ENCODE data around the gene ATP2A3. TPM values are rescaled to one million over a fixed set of nuclear protein-coding genes. Genes with fewer than 3 reads are reported as not detected.
A peak's percentile ranks its signal among the peaks of the same experiment; 100 is the strongest.

Gene ATP2A3
- total RNA-seq, 4 donors from 2014 or later, result 142 to 300 (median 208) TPM

GRCh38 chr17:3986939-3987335 is 22.7 kb upstream of the ATP2A3 start:
- Histone ChIP-seq H3K9me3 (no peaks in the 10 kb centered on the region), H3K4me3 (no peak overlapping the region), H3K27me3 (no peaks in the 10 kb centered on the region), H3K27ac (no peak overlapping the region), H3K36me3 (no peaks in the 10 kb centered on the region), H3K4me1 (peaks cover 0 to 17% (median 4%) of the 10 kb centered on the region in 4 donors)
- WGBS, 2 donors (ENCODE audit: low coverage in 1 of 2), result 88 to 100% methylated on average over 2 to 8 of the region's 8 CpGs
- no peak for DNase-seq
- in situ Hi-C loops (cut with MboI; ENCODE audit: low pct_ligation_motif_present in 1 of 4, low pct_unique_long_range_greater_than_20kb in 1 of 4, low sequenced_read_pairs in 3 of 4) (no loop called here), intact Hi-C loops (cut with DNase I; ENCODE audit: low total_unique reads) (loop anchor here (5.0 kb wide), 1 partner anchor 1620 kb away; no protein-coding TSS in a partner anchor)
- TF ChIP-seq POLR2AphosphoS5 (IDR thresholded peaks at IDR 0.05), result no peak
- no peak for TF ChIP-seq EP300 (IDR thresholded peaks at IDR 0.05; ENCODE audit: low read depth)
- no peak for TF ChIP-seq CTCF (IDR thresholded peaks at IDR 0.05)
- TF ChIP-seq POLR2A (IDR thresholded peaks at IDR 0.05), result no peak

- no peaks in the 10 kb centered on the region for H3K36me3 ChIP-seq
- WGBS, 2 donors (ENCODE audit: low coverage in 1 of 2), result 58 to 60% methylated on average over 4 to 16 of the region's 16 CpGs
- peaks cover 0 to 17% (median 4%) of the 10 kb centered on the region in 4 donors for H3K4me1 ChIP-seq
- no peak for TF ChIP-seq CTCF (IDR thresholded peaks at IDR 0.05)
- TF ChIP-seq POLR2AphosphoS5 (IDR thresholded peaks at IDR 0.05), result no peak
- TF ChIP-seq POLR2A (IDR thresholded peaks at IDR 0.05), result no peak
- TF ChIP-seq EP300 (IDR thresholded peaks at IDR 0.05; ENCODE audit: low read depth), result no peak
- in situ Hi-C loops (cut with MboI; ENCODE audit: low pct_ligation_motif_present in 1 of 4, low pct_unique_long_range_greater_than_20kb in 1 of 4, low sequenced_read_pairs in 3 of 4) (no loop called here), intact Hi-C loops (cut with DNase I; ENCODE audit: low total_unique reads) (loop anchor here (5.0 kb wide), 1 partner anchor 1621 kb away; no protein-coding TSS in a partner anchor)
- no peaks in the 10 kb centered on the region for H3K27me3 ChIP-seq
- no peaks in the 10 kb centered on the region for H3K9me3 ChIP-seq
- no peak for DNase-seq
- no peak overlapping the region for H3K27ac ChIP-seq
- H3K4me3 ChIP-seq, result no peak overlapping the region
Observed at GRCh38 chr17:3986270-3986938, 22.2 kb upstream of the ATP2A3 start.

GRCh38 chr17:3985846-3986245 is 21.6 kb upstream of the ATP2A3 start:
- 32 to 75% methylated on average over 4 to 13 of the region's 14 CpGs for WGBS, 2 donors (ENCODE audit: low coverage in 1 of 2)
- H3K27ac ChIP-seq, result no peak overlapping the region
- H3K27me3 ChIP-seq, result no peaks in the 10 kb centered on the region
- TF ChIP-seq POLR2A (IDR thresholded peaks at IDR 0.05) (no peak), EP300 (IDR thresholded peaks at IDR 0.05; ENCODE audit: low read depth) (no peak), CTCF (IDR thresholded peaks at IDR 0.05) (no peak), POLR2AphosphoS5 (IDR thresholded peaks at IDR 0.05) (no peak)
- in situ Hi-C loops (cut with MboI; ENCODE audit: low pct_ligation_motif_present in 1 of 4, low pct_unique_long_range_greater_than_20kb in 1 of 4, low sequenced_read_pairs in 3 of 4), result no loop called here
- H3K36me3 ChIP-seq, result no peaks in the 10 kb centered on the region
- DNase-seq, result no peak
- no peaks in the 10 kb centered on the region for H3K9me3 ChIP-seq
- peaks cover 0 to 17% (median 4%) of the 10 kb centered on the region in 4 donors for H3K4me1 ChIP-seq
- intact Hi-C loops (cut with DNase I; ENCODE audit: low total_unique reads), result loop anchor here (5.0 kb wide), 1 partner anchor 1621 kb away; no protein-coding TSS in a partner anchor
- no peak overlapping the region for H3K4me3 ChIP-seq

GRCh38 chr17:3983606-3984484 is 19.6 kb upstream of the ATP2A3 start:
- no peaks in the 10 kb centered on the region for H3K27me3 ChIP-seq
- in situ Hi-C loops (cut with MboI; ENCODE audit: low pct_ligation_motif_present in 1 of 4, low pct_unique_long_range_greater_than_20kb in 1 of 4, low sequenced_read_pairs in 3 of 4) (no loop called here), intact Hi-C loops (cut with DNase I; ENCODE audit: low total_unique reads) (no loop called here)
- H3K9me3 ChIP-seq, result no peaks in the 10 kb centered on the region
- TF ChIP-seq POLR2A (IDR thresholded peaks at IDR 0.05) (no peak), POLR2AphosphoS5 (IDR thresholded peaks at IDR 0.05) (no peak), CTCF (IDR thresholded peaks at IDR 0.05) (no peak)
- 80 to 93% methylated on average over 2 to 17 of the region's 18 CpGs for WGBS, 2 donors (ENCODE audit: low coverage in 1 of 2)
- no peak overlapping the region for H3K4me3 ChIP-seq
- no peaks in the 10 kb centered on the region for H3K36me3 ChIP-seq
- peaks cover 0 to 18% (median 8%) of the 10 kb centered on the region in 4 donors for H3K4me1 ChIP-seq
- peak overlapping the region in 1 of 4 donors; percentile 38 for H3K27ac ChIP-seq
- DNase-seq, result no peak

Measured in transverse colon (tissue), 4 donors.